ENCODE measurements around the gene MMS19. TPM values are rescaled to one million over a fixed set of nuclear protein-coding genes. Genes with fewer than 3 reads are reported as not detected.

MMS19 gene
- total RNA-seq, 2 donors from 2014 or later, result 92.2 to 113 TPM

DNA sequence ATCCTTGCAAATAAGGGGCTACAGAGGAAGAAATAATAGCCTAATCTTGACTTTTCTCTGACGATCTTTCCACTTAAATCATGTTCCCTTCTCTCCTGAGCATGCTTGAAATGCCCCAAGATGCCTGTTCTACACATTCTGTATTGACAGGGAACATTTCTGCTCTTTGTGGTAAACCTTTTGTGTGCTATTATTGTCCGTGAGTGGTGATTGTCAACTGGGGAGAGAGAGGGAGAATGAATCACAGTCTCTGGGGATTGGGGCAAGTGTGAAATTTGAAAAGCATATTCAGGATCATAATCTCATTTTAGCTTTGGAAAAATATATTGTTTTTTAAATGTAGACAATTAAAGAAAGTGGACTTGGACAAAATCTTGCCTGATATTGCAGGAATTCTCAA, 21.1 kb upstream of the MMS19 start:
- Mint-ChIP-seq H3K9me3 (no peaks in the 10 kb centered on the region), H3K4me3 (no peak overlapping the region), H3K27ac (no peak overlapping the region), H3K27me3 (ENCODE audit: low read depth) (peaks cover 7% of the 10 kb centered on the region), H3K36me3 (ENCODE audit: insufficient read depth in 2 of 2) (no peaks in the 10 kb centered on the region), H3K4me1 (ENCODE audit: low read depth) (no peaks in the 10 kb centered on the region)
- ATAC-seq (replicated peaks in 1 of 2) (no peak), DNase-seq (no peak)

DNA sequence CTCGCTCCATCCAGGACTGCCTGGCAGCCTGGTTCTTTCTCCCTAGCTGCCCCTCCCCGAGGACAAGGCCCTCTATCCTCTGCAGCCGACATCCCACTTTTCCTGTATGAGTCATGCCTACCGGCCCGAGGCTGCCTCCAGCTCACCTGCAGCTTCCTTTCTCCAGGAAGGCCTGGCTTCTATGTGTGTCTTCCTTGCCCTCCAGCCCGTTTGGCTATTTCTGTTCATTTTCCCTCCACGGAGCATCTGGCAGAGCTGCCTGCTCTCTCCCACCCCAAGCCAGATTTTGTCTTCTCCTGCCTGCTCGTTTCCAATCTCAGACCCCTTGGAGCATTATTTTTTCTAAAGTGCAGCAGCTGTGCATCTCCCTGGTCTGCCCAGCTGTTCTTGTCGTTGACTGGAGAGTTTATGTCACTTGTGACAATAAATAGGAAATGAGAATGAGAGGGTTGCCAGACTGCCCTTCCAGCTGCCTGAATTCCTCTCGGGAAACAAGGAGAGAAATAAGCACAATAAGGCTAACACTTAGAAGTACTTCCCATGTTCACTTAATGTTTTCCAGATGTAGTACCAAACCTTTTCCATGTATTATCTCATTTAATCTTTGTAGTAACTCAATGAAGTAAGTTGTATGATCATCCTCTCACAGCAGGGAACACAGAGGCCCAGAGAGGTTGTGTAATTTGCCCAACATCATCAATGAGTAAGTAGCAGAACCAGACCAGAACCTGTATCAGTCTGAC, 20.2 kb upstream of the MMS19 start:
- Mint-ChIP-seq H3K4me3 (no peak overlapping the region), H3K36me3 (ENCODE audit: insufficient read depth in 2 of 2) (no peaks in the 10 kb centered on the region), H3K27ac (no peak overlapping the region), H3K9me3 (no peaks in the 10 kb centered on the region), H3K27me3 (ENCODE audit: low read depth) (peaks cover 7% of the 10 kb centered on the region), H3K4me1 (ENCODE audit: low read depth) (no peaks in the 10 kb centered on the region)
- ATAC-seq (replicated peaks in 1 of 2) (no peak), DNase-seq (no peak)

GRCh38 chr10:97517778-97518300, 19.6 kb upstream of the MMS19 start:
- Mint-ChIP-seq H3K36me3 (ENCODE audit: insufficient read depth in 2 of 2) (no peaks in the 10 kb centered on the region), H3K4me3 (no peak overlapping the region), H3K4me1 (ENCODE audit: low read depth) (no peaks in the 10 kb centered on the region), H3K9me3 (no peaks in the 10 kb centered on the region), H3K27me3 (ENCODE audit: low read depth) (peaks cover 4% of the 10 kb centered on the region), H3K27ac (no peak overlapping the region)
- ATAC-seq (replicated peaks in 1 of 2), result no peak
- DNase-seq, result no peak

- Mint-ChIP-seq H3K4me3 (no peak overlapping the region), H3K9me3 (no peaks in the 10 kb centered on the region), H3K27me3 (ENCODE audit: low read depth) (no peaks in the 10 kb centered on the region)
Observed at GRCh38 chr10:97517096-97517750, 19.0 kb upstream of the MMS19 start.

DNA sequence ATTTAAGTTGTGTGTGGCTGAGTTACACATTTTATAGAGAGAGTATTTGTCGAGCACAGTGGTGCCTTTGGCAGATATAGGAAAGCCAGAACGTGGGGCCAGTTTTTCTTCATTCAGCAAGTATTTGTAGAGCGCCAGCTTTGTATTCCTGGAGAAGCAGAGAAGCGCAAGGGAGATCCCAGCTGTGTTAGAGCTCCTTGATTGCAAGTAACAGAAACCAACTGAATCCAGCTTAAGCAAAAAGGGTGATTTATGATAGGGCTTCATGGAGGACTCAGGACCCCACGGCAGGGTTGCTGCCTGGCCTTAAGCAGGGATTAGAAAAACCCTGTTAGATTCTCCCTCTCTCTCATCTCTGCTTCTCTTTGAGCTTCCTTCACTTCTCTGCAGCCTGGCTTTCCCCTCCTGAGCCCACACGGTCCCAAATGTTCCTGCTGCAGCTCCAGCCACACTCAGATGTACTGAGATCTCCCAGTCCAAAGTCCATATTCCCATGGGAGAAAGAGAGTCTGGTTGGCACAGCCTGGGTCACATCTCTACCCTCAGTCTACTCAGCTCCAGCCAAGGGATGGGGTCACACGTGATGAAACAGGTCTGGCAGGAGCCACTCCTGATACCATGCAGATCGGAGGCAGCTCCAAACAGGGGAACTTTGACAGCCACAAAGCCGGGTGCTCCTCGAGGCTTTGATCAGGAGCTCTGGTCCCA, 17.2 kb upstream of the MMS19 start:
- no peaks in the 10 kb centered on the region for H3K9me3 Mint-ChIP-seq
- no peak for DNase-seq
- H3K36me3 Mint-ChIP-seq (ENCODE audit: insufficient read depth in 2 of 2), result no peaks in the 10 kb centered on the region
- no peak overlapping the region for H3K4me3 Mint-ChIP-seq
- no peak overlapping the region for H3K27ac Mint-ChIP-seq
- H3K4me1 Mint-ChIP-seq (ENCODE audit: low read depth), result no peaks in the 10 kb centered on the region
- H3K27me3 Mint-ChIP-seq (ENCODE audit: low read depth), result no peaks in the 10 kb centered on the region
- ATAC-seq (replicated peaks in 1 of 2), result no peak

More at GRCh38 chr10:97517096-97517750, 19.0 kb upstream of the MMS19 start:
- DNase-seq (no peak), ATAC-seq (replicated peaks in 1 of 2) (no peak)
- Mint-ChIP-seq H3K4me1 (ENCODE audit: low read depth) (no peaks in the 10 kb centered on the region), H3K27ac (no peak overlapping the region), H3K36me3 (ENCODE audit: insufficient read depth in 2 of 2) (no peaks in the 10 kb centered on the region)

GRCh38 chr10:97514344-97514743, 16.1 kb upstream of the MMS19 start:
- Mint-ChIP-seq H3K9me3 (no peaks in the 10 kb centered on the region), H3K27ac (no peak overlapping the region), H3K4me3 (no peak overlapping the region), H3K27me3 (ENCODE audit: low read depth) (no peaks in the 10 kb centered on the region), H3K36me3 (ENCODE audit: insufficient read depth in 2 of 2) (no peaks in the 10 kb centered on the region), H3K4me1 (ENCODE audit: low read depth) (no peaks in the 10 kb centered on the region)
- no peak for ATAC-seq (replicated peaks in 1 of 2)
- no peak for DNase-seq

DNA sequence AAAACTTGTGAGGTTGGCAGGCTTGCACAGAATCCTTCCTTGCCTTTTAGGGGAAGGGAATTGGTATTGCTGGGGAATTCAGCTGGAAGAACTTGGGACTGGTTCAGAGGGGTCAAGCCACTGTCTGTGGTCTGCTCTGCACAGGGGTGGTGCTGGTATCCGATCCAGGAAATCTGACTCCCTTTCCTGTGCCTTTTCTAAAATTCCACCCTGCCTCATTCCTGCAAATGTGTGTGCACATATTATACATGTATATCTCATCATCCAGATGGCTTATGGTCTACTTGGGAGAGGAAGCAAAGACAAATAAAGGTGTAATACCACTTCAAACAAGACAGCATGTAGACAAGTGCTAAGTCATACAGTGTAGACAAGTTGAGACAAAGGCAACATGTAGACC, 14.8 kb upstream of the MMS19 start:
- no peaks in the 10 kb centered on the region for H3K36me3 Mint-ChIP-seq (ENCODE audit: insufficient read depth in 2 of 2)
- no peaks in the 10 kb centered on the region for H3K4me1 Mint-ChIP-seq (ENCODE audit: low read depth)
- H3K27ac Mint-ChIP-seq, result no peak overlapping the region
- H3K27me3 Mint-ChIP-seq (ENCODE audit: low read depth), result no peaks in the 10 kb centered on the region
- no peaks in the 10 kb centered on the region for H3K9me3 Mint-ChIP-seq
- ATAC-seq (replicated peaks in 1 of 2), result no peak
- no peak overlapping the region for H3K4me3 Mint-ChIP-seq
- DNase-seq, result no peak

DNA sequence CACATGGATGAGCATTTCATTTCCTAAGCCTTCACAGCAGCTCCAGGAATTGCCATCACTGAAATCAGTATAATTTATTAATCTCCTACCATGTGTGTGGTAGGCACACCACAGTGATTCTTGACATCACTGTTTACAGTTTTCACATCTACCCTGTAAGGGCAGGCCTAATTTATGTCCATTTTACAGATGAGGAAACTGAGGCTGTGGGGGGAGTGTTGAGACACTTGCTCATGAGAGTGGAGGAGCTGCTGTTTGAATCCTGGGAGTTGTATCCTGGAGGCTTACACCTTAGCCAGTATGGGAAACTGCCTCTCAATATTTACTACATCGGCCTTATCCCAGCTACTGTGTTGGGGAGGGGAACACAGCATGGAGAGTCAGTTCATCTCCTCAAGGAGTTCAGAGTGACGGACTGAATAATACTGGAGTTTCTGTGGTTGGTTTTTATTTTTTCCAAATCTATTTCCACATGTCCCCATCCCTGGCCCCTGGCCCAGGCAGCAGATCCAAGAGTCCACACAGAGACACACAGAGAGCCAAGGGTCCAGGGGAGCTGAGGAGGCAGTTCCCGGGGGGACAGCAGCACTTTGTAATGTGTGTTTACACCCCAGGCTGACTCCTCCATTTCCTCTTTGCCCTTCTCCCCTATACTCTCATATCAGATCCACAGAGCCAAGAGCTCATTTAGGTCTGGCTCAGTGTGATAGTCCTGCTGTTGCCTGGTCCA, 13.7 kb upstream of the MMS19 start:
- Mint-ChIP-seq H3K9me3 (no peaks in the 10 kb centered on the region), H3K4me3 (no peak overlapping the region), H3K27me3 (ENCODE audit: low read depth) (no peaks in the 10 kb centered on the region), H3K27ac (no peak overlapping the region), H3K4me1 (ENCODE audit: low read depth) (no peaks in the 10 kb centered on the region), H3K36me3 (ENCODE audit: insufficient read depth in 2 of 2) (no peaks in the 10 kb centered on the region)
- DNase-seq (no peak), ATAC-seq (replicated peaks in 1 of 2) (no peak)

DNA sequence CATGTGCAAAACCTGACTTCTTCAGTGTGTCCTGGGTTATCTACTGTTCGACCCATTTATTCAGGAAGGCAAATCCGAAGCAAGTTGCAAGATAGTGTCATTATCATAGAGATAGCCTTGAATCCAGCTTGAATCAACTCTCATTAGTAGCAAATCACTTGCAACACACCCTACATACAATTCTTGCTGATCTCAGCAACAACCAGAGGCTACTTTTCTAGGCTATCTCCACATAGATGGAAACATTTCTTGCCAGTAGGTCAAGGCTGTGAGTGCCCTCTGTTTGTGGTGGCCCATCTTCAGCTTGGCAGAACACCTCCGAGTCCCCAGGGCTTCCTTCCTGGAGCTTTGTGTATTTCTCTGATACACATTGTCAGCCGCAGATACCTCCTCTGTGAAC, 12.5 kb upstream of the MMS19 start:
- Mint-ChIP-seq H3K4me3 (no peak overlapping the region), H3K36me3 (ENCODE audit: insufficient read depth in 2 of 2) (no peaks in the 10 kb centered on the region), H3K27ac (no peak overlapping the region), H3K4me1 (ENCODE audit: low read depth) (no peaks in the 10 kb centered on the region), H3K9me3 (no peaks in the 10 kb centered on the region), H3K27me3 (ENCODE audit: low read depth) (no peaks in the 10 kb centered on the region)
- DNase-seq, result no peak
- no peak for ATAC-seq (replicated peaks in 1 of 2)

GRCh38 chr10:97509120-97509680, 11.0 kb upstream of the MMS19 start:
- Mint-ChIP-seq H3K9me3 (no peaks in the 10 kb centered on the region), H3K27me3 (ENCODE audit: low read depth) (no peaks in the 10 kb centered on the region), H3K4me3 (no peak overlapping the region), H3K36me3 (ENCODE audit: insufficient read depth in 2 of 2) (no peaks in the 10 kb centered on the region), H3K4me1 (ENCODE audit: low read depth) (no peaks in the 10 kb centered on the region), H3K27ac (no peak overlapping the region)
- DNase-seq (no peak), ATAC-seq (replicated peaks in 1 of 2) (no peak)

GRCh38 chr10:97508342-97508741, 10.1 kb upstream of the MMS19 start:
- no peak for DNase-seq
- Mint-ChIP-seq H3K27ac (no peak overlapping the region), H3K36me3 (ENCODE audit: insufficient read depth in 2 of 2) (no peaks in the 10 kb centered on the region), H3K9me3 (no peaks in the 10 kb centered on the region), H3K4me3 (no peak overlapping the region), H3K27me3 (ENCODE audit: low read depth) (no peaks in the 10 kb centered on the region), H3K4me1 (ENCODE audit: low read depth) (no peaks in the 10 kb centered on the region)
- ATAC-seq (replicated peaks in 1 of 2), result no peak

GRCh38 chr10:97506199-97506991, 8.2 kb upstream of the MMS19 start:
- H3K27me3 Mint-ChIP-seq (ENCODE audit: low read depth), result peaks cover 7% of the 10 kb centered on the region
- H3K36me3 Mint-ChIP-seq (ENCODE audit: insufficient read depth in 2 of 2), result no peaks in the 10 kb centered on the region
- H3K9me3 Mint-ChIP-seq, result no peaks in the 10 kb centered on the region
- no peaks in the 10 kb centered on the region for H3K4me1 Mint-ChIP-seq (ENCODE audit: low read depth)
- H3K4me3 Mint-ChIP-seq, result no peak overlapping the region
- peak; percentile 58 to 85 for ATAC-seq (replicated peaks in 1 of 2)
- DNase-seq, result no peak
- no peak overlapping the region for H3K27ac Mint-ChIP-seq

Data from activated T-cell treated with anti-CD3 and anti-CD28 coated beads, Interleukin-2, amount 50 U/mL, for 72 hours (primary cell).